Activated CD8-positive, alpha-beta T cell treated with anti-CD3 and anti-CD28 coated beads, Interleukin-2, amount 10 ng/mL, durations not matched to agents 7 days and 5 days (primary cell): ENCODE measurements around the gene OTOP2. TPM values are rescaled to one million over a fixed set of nuclear protein-coding genes. Genes with fewer than 3 reads are reported as not detected.

Experiments
- ATAC-seq: fragments of 150-1000 bp; cut with Tn5 transposase; one replicate; pipeline ENCODE4 v1.10.0; 2021; ENCODE audit warnings: moderate library complexity
- CTCF ChIA-PET: fragments of 350-600 bp; sonication (Branson Sonifier 250); formaldehyde crosslinking; loops from one replicate; lab custom pipeline; 2021; ENCODE audit warnings: antibody characterized with exemption; lab: Charles Lee
- POLR2A ChIA-PET: fragments of 350-600 bp; sonication (Branson Sonifier 250); formaldehyde crosslinking; loops from one replicate; lab custom pipeline; 2021; ENCODE audit warnings: antibody characterized with exemption; lab: Charles Lee
- DNase-seq: peaks from one replicate; pipeline ENCODE4 v3.0.0-alpha.2; 2020
- H3K27ac Mint-ChIP-seq: one replicate; pipeline ENCODE4 v1.8.0; 2021; ENCODE audit warnings: mild to moderate bottlenecking, mixed read lengths
- H3K27me3 Mint-ChIP-seq: one replicate; pipeline ENCODE4 v1.8.0; 2021; ENCODE audit warnings: low read depth, mixed read lengths
- H3K36me3 Mint-ChIP-seq: one replicate; pipeline ENCODE4 v1.8.0; 2021; ENCODE audit warnings: low read depth, mixed read lengths
- H3K4me1 Mint-ChIP-seq: one replicate; pipeline ENCODE4 v1.8.0; 2021; ENCODE audit warnings: low read depth, mixed read lengths
- H3K4me3 Mint-ChIP-seq: one replicate; pipeline ENCODE4 v1.8.0; 2021; ENCODE audit warnings: mild to moderate bottlenecking, mixed read lengths
- H3K9me3 Mint-ChIP-seq: one replicate; pipeline ENCODE4 v1.8.0; 2022; ENCODE audit warnings: mixed read lengths; ENCODE audit not compliant: insufficient read depth
- total RNA-seq, 2 experiments: library from RNA; stranded (reverse); gene quantifications; one replicate each; pipeline ENCODE4 v1.2.3, GENCODE V29; 2021

The OTOP2 gene
- total RNA-seq, 2 experiments from 2014 or later = not detected

- Mint-ChIP-seq H3K27ac (no peak overlapping the region), H3K27me3 (peaks cover 9% of the 10 kb centered on the region), H3K4me3 (no peak overlapping the region), H3K4me1 (no peaks in the 10 kb centered on the region), H3K36me3 (no peaks in the 10 kb centered on the region), H3K9me3 (no peaks in the 10 kb centered on the region)
- DNase-seq (no peak), ATAC-seq (no peak)
- ChIA-PET CTCF (no interaction called here), POLR2A (no interaction called here)
Measured at GRCh38 chr17:74883241-74883745, 40.8 kb upstream of the OTOP2 start.

- H3K4me3 Mint-ChIP-seq = no peak overlapping the region
- H3K27ac Mint-ChIP-seq = no peak overlapping the region
- H3K27me3 Mint-ChIP-seq = peaks cover 20% of the 10 kb centered on the region
- no peak for DNase-seq
- H3K4me1 Mint-ChIP-seq = no peaks in the 10 kb centered on the region
- POLR2A ChIA-PET = interaction anchor here (2.3 kb wide), 1 partner anchor 16 kb away, joined by 7 read pairs; the partner anchor contains the start of gene FDXR
- no peaks in the 10 kb centered on the region for H3K36me3 Mint-ChIP-seq
- no peak for ATAC-seq
- CTCF ChIA-PET = no interaction called here
- H3K9me3 Mint-ChIP-seq = no peaks in the 10 kb centered on the region
Measured at GRCh38 chr17:74888469-74888868, 35.6 kb upstream of the OTOP2 start.

GRCh38 chr17:74890554-74890953, 33.5 kb upstream of the OTOP2 start:
- Mint-ChIP-seq H3K4me1 (peaks cover 3% of the 10 kb centered on the region), H3K4me3 (no peak overlapping the region), H3K27ac (no peak overlapping the region), H3K36me3 (no peaks in the 10 kb centered on the region), H3K27me3 (peaks cover 36% of the 10 kb centered on the region), H3K9me3 (no peaks in the 10 kb centered on the region)
- ATAC-seq = no peak
- CTCF ChIA-PET = no interaction called here
- POLR2A ChIA-PET = no interaction called here
- no peak for DNase-seq

GRCh38 chr17:74892013-74892841, 31.8 kb upstream of the OTOP2 start:
- Mint-ChIP-seq H3K27ac (no peak overlapping the region), H3K27me3 (peaks cover 41% of the 10 kb centered on the region), H3K9me3 (no peaks in the 10 kb centered on the region), H3K4me1 (peaks cover 3% of the 10 kb centered on the region), H3K36me3 (no peaks in the 10 kb centered on the region), H3K4me3 (no peak overlapping the region)
- no peak for ATAC-seq
- ChIA-PET POLR2A (no interaction called here), CTCF (interaction anchor here (1.0 kb wide), 1 partner anchor 14 kb away, joined by 3 read pairs; no protein-coding TSS in a partner anchor)
- DNase-seq = no peak

GRCh38 chr17:74892974-74893911, 30.8 kb upstream of the OTOP2 start, which contains the start of gene FADS6:
Gene FADS6, minus strand, starts transcription at chr17:74893633. Its CDS starts 38 bp downstream, at chr17:74893595.
- no peaks in the 10 kb centered on the region for H3K36me3 Mint-ChIP-seq
- peaks cover 45% of the 10 kb centered on the region for H3K27me3 Mint-ChIP-seq
- peaks cover 3% of the 10 kb centered on the region for H3K4me1 Mint-ChIP-seq
- no peak within 1 kb of the TSS for H3K4me3 Mint-ChIP-seq
- ATAC-seq (peak; percentile 65), DNase-seq (no peak)
- ChIA-PET CTCF (no interaction called here), POLR2A (no interaction called here)
- no peak within 1 kb of the TSS for H3K27ac Mint-ChIP-seq
- no peaks in the 10 kb centered on the region for H3K9me3 Mint-ChIP-seq

GRCh38 chr17:74893936-74894671, 30.0 kb upstream of the OTOP2 start:
- CTCF ChIA-PET = no interaction called here

GRCh38 chr17:74898376-74898946, 25.6 kb upstream of the OTOP2 start:
- ATAC-seq (no peak), DNase-seq (no peak)
- H3K4me1 Mint-ChIP-seq = peaks cover 3% of the 10 kb centered on the region
- H3K4me3 Mint-ChIP-seq = no peak overlapping the region
- ChIA-PET CTCF (no interaction called here), POLR2A (no interaction called here)
- no peak overlapping the region for H3K27ac Mint-ChIP-seq
- H3K9me3 Mint-ChIP-seq = no peaks in the 10 kb centered on the region
- H3K27me3 Mint-ChIP-seq = peaks cover 37% of the 10 kb centered on the region
- no peaks in the 10 kb centered on the region for H3K36me3 Mint-ChIP-seq

More at GRCh38 chr17:74893936-74894671, 30.0 kb upstream of the OTOP2 start:
- H3K4me3 Mint-ChIP-seq = no peak overlapping the region
- POLR2A ChIA-PET = no interaction called here
- DNase-seq (no peak), ATAC-seq (no peak)
- no peaks in the 10 kb centered on the region for H3K36me3 Mint-ChIP-seq
- no peaks in the 10 kb centered on the region for H3K9me3 Mint-ChIP-seq
- no peak overlapping the region for H3K27ac Mint-ChIP-seq
- peaks cover 3% of the 10 kb centered on the region for H3K4me1 Mint-ChIP-seq
- H3K27me3 Mint-ChIP-seq = peaks cover 47% of the 10 kb centered on the region

- ChIA-PET POLR2A (no interaction called here), CTCF (no interaction called here)
- peaks cover 29% of the 10 kb centered on the region for H3K27me3 Mint-ChIP-seq
Measured at GRCh38 chr17:74900208-74900607, 23.9 kb upstream of the OTOP2 start.

GRCh38 chr17:74901353-74902135, 22.5 kb upstream of the OTOP2 start:
- POLR2A ChIA-PET = no interaction called here

More at GRCh38 chr17:74900208-74900607, 23.9 kb upstream of the OTOP2 start:
- Mint-ChIP-seq H3K4me3 (no peak overlapping the region), H3K4me1 (no peaks in the 10 kb centered on the region), H3K36me3 (no peaks in the 10 kb centered on the region), H3K9me3 (no peaks in the 10 kb centered on the region), H3K27ac (no peak overlapping the region)
- DNase-seq = no peak
- no peak for ATAC-seq

GRCh38 chr17:74903034-74903433, 21.0 kb upstream of the OTOP2 start:
- H3K4me1 Mint-ChIP-seq = no peaks in the 10 kb centered on the region
- no peaks in the 10 kb centered on the region for H3K9me3 Mint-ChIP-seq
- DNase-seq (no peak), ATAC-seq (no peak)
- CTCF ChIA-PET = interaction anchor here (1.0 kb wide), 1 partner anchor 59 kb away, joined by 3 read pairs; no protein-coding TSS in a partner anchor
- H3K27ac Mint-ChIP-seq = no peak overlapping the region
- POLR2A ChIA-PET = no interaction called here
- peaks cover 14% of the 10 kb centered on the region for H3K27me3 Mint-ChIP-seq
- H3K4me3 Mint-ChIP-seq = no peak overlapping the region
- no peaks in the 10 kb centered on the region for H3K36me3 Mint-ChIP-seq

More at GRCh38 chr17:74901353-74902135, 22.5 kb upstream of the OTOP2 start:
- no peak for ATAC-seq
- CTCF ChIA-PET = interaction anchor here (1.2 kb wide), 1 partner anchor 60 kb away, joined by 3 read pairs; no protein-coding TSS in a partner anchor
- Mint-ChIP-seq H3K27ac (no peak overlapping the region), H3K36me3 (no peaks in the 10 kb centered on the region), H3K9me3 (no peaks in the 10 kb centered on the region), H3K27me3 (peaks cover 21% of the 10 kb centered on the region), H3K4me3 (no peak overlapping the region), H3K4me1 (no peaks in the 10 kb centered on the region)
- no peak for DNase-seq
